Midbrain (tissue), 1 donor: Measurements from ENCODE around the gene DHDDS.
"Not testable (repeated sequence)": the region's sequence is repeated elsewhere in the genome, so short reads cannot be mapped to it uniquely, and the experiment has no call there.

ENCODE experiments used
- DNase-seq: peaks from one replicate; lab custom pipeline; 2025; lab: John Stamatoyannopoulos, UW

Gene DHDDS, protein sequence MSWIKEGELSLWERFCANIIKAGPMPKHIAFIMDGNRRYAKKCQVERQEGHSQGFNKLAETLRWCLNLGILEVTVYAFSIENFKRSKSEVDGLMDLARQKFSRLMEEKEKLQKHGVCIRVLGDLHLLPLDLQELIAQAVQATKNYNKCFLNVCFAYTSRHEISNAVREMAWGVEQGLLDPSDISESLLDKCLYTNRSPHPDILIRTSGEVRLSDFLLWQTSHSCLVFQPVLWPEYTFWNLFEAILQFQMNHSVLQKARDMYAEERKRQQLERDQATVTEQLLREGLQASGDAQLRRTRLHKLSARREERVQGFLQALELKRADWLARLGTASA

DNA sequence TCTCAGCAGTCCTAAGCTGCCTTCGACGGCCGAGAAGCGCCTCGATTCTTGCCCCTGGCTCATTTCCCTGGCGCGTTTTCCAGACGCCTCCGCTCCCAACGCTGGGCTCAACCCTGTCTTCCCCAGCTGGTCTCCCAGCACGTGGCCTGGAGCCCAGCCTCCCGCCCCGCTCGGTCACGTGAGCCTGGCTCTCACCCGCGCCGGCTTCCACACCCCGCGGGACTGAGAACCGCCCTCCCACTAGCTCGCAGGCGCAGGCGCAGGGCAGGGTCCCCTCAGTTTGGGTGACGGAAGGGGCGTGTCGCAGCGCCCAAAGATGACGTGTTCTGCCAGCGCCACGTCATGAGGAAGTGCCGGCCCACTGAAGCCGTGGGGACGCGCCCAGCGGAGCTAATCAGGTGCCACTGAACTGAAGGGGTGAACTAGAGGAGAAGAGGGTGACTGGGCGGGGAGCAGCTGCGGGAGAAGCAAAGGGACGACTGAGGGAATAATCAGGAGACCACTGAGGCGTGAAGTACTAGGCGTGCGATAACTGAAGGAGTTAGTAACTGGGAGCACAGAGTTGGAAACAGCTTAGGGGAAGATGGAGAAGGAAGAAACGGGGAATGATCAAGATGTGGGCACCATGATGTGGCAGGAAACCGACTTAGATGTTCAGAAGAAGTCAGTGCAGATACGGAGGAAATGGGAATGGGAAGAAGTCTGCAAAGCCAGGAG is at the start of gene DHDDS:
DHDDS (plus strand) TSS at position 343 of the 717 bp plus-strand sequence. CDS start 625 bp downstream, outside the sequence.
- DNase-seq = peak; percentile 99

DNA sequence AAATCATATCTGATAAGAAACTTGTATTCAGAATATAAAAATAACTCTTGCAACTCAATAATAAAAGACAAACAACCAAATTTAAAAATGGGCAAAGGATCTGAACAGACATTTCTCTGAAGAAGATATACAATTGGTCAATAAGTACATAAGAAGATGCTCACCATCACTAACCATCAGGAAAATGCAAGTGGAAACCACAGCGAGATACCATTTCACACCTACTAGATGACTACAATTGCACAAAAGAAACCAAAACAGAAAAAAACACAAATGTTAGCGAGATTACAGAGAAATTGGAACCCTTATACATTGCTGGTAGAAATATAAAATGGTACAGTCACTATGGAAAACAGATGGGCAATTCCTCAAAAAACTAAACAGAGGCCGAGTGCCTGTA is 48.0 kb upstream of the DHDDS start:
- DNase-seq = no peak

- not testable (repeated sequence) for DNase-seq
Observed at GRCh38 chr1:26385063-26385462, 47.1 kb upstream of the DHDDS start.

GRCh38 chr1:26387447-26387846 is 44.7 kb upstream of the DHDDS start:
- no peak for DNase-seq

DNA sequence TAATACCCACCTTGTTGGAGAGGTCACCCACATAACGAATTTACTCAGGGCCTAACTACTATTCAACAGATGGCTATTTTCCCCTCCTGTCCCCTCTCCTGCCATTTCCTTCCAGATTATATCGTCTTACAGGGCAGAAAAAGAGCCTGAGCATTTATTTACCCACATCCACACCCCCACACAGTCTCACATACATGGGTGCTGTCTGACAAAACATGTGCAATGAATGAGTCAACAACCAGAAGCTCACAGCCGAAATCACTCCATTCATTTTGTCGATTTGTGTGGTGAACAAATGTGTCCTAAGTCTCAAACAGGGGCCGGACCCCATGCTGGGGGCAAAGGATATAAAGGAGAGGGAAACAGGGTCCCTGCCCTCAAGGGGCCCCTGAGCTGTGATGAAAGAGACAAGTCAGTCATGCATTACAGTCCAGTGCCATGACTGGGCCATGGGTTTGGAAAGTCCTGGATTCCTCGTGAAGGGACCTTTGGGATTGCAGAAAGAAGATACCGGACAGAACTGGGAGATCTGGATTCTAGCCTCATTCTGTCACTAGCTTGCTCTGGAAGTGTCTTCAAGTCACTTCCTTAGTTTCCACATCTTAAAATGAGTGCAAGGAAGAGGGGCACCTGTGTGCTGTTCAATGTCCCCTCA is 43.2 kb upstream of the DHDDS start:
- no peak for DNase-seq

DNA sequence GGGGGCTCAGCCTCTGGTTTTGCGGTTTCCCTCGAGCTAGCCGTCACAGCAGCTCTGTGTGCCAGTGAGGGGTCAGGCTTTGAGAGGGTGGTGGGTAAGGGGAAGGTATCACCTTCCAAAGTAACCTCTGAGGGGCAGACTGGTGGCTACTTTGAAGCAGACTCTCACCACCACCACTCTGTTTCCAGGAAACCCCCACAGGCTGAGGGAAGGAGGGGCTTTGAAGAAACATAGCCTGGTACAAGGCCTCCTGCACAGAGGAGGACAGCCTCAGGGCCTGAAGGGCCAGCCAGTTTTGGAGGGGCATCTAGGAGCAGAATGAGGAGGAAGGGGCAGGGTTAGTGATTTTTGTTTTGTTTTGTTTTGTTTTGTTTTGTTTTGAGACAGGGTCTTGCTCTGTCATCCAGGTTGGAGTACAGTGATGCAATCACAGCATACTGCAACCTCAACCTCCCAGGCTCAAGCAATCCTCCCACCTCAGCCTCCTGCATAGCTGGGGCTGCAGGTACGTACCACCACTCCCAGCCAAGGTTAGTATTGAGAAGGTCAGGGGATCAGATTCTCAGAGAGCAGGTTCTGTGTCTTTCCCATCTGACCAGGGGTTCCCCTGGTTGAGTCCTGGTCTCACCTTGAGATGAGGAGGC is 42.4 kb upstream of the DHDDS start:
- no peak for DNase-seq

DNA sequence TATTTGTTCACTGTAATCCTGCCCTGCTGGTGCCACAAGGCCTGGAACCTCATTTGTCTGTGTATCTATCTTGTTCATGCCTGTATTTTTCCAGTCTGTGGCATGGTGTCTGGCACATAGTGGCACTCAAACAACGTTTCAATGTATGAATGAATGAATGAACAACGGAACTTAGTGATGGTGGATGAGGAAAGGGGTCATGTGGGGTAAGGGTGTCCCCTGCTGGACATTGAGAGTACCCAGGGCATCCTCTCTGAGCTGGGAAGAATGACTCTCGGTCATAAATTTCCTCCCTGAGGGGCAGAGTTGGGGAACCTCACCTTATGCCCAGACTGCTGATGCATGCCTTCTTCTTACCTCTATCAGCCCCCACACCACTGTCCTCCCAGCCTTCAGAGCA is 40.7 kb upstream of the DHDDS start:
- DNase-seq = peak; percentile 18

DNA sequence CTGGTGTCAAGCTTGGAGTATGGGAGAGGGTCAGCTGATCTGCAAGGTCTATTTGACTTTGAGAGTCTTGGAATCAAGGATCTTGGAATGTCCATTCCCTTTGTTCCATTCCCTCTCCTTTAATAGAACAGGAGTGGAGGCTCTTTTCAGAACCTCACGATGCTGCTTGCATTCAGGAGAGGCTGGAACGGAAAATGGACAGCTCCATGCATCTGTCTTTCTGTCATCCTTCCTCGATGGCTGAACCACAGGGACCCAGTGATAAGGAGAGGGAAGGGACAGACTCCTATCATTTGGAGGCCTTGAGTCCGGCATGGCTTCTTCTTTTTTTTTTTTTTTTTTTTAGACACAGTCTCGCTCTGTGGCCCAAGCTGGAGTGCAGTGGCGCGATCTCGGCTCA is 36.4 kb upstream of the DHDDS start:
- no peak for DNase-seq

DNA sequence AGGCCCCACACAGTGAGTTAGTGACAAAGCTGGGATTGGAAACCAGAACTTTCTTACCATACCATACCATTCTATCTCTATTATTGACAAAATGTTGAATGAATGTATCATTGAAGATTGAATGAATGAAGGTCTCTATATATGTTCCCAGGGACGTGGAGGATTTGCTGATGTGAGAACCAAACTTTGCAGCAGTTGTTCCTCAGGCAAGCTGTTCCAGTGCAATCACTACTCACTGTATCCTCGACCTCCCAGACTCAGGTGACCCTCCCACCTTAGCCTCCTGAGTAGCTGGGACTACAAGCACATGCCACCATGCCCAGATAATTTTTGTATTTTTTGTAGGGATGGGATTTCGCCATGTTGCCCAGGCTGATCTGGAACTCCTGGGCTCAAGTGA is 33.1 kb upstream of the DHDDS start:
- DNase-seq = no peak

DNA sequence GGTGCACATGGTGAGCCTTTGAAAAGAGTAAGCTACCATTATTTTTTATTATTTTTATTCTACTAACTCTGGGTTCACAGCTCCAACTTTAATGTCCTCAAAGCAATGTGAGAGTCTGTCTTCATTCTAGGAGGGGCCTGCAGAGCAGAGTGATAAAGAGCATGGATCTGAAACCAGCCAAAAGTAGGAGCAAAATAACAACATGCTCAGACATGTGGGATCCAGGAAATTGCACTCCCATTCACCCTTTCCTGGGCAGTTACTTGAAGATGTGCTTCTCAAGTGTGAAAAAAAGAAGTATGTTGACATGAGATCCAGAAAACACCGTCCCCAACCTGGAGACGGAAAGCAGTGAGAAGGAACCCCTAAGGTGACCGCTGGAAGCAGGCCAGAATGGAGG is 30.2 kb upstream of the DHDDS start:
- no peak for DNase-seq

DNA sequence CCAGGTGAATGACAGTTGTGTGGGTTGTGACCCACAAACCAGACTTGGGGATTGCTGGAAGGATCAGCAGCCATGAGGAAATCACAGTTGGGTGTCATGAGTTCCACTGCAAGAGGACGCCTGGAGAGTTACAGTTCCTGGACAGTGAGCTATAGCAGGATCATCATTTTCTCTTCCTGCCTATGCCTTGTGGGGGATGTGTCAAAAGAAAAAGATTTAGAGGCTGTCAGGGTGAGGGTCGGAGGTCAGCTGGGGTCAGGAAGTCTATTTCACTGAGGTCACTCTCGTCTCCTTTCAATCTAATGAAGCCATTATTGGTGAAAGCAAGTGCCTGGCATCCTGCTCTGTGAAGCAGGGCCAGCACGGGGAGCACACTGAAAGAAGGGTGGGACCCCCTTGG is 28.5 kb upstream of the DHDDS start:
- DNase-seq = no peak

GRCh38 chr1:26404641-26405040 is 27.5 kb upstream of the DHDDS start:
- DNase-seq = no peak

GRCh38 chr1:26405281-26405915 is 26.7 kb upstream of the DHDDS start:
- no peak for DNase-seq

GRCh38 chr1:26408604-26409003 is 23.5 kb upstream of the DHDDS start:
- DNase-seq = peak; percentile 82

DNA sequence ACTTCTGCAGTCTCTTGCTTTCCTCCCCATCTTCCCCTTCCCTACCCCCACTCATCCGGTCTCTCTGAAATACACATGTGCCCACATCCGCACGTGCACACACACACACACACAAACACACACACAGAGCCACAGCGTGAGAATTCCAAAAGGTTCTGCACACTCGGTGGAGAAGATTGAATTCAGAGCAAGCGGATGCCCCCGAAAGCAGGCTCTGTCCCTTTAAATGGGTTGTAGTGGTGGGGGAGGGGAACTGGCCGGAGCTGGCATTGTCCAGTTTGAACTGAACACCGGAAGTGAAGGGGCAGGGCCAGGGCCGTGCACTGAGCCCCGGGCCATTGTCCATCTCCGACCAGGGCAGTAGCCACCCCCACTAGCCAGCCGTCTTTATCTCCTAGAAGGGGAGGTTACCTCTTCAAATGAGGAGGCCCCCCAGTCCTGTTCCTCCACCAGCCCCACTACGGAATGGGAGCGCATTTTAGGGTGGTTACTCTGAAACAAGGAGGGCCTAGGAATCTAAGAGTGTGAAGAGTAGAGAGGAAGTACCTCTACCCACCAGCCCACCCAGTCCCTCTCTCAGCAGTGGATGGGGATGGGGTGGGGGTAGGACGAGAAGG is 22.8 kb upstream of the DHDDS start:
- DNase-seq = no peak

- no peak for DNase-seq
Observed at GRCh38 chr1:26410706-26411623, 21.2 kb upstream of the DHDDS start, which contains the start of gene LIN28A. Gene LIN28A (plus strand): TSS chr1:26410817. CDS start chr1:26410892, 75 bp downstream.

- no peak for DNase-seq
Observed at GRCh38 chr1:26411624-26412074, 20.5 kb upstream of the DHDDS start.

GRCh38 chr1:26412180-26412840 is 19.8 kb upstream of the DHDDS start:
- DNase-seq = no peak

DNA sequence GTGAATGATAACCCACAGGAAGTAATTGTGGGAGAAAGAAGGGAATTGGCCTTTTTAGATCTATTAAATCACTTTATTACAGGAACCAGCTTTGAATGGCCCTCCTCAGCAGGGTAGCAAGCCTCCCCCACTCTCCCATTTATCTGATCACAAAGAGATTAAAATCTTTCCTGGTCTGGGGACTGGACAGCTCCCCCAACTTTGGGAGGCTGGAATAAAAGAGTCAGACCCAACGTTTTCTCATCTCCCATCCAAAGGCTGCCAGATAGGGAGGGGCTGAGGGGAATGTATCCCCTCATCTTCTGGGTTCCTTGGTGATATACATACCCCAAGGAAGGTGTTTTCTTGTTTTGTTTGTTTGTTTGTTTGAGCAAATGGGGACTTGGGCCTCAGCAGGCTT is 19.1 kb upstream of the DHDDS start:
- no peak for DNase-seq
